ENCODE measurements around the gene FAM171A2. TPM values are rescaled to one million over a fixed set of nuclear protein-coding genes. Genes with fewer than 3 reads are reported as not detected.

FAM171A2 gene
- total RNA-seq, 3 donors from 2014 or later = 0.12 to 1.3 (median 0.31) TPM

- no peaks in the 10 kb centered on the region for H3K9me3 ChIP-seq
- TF ChIP-seq, protein P1, sequence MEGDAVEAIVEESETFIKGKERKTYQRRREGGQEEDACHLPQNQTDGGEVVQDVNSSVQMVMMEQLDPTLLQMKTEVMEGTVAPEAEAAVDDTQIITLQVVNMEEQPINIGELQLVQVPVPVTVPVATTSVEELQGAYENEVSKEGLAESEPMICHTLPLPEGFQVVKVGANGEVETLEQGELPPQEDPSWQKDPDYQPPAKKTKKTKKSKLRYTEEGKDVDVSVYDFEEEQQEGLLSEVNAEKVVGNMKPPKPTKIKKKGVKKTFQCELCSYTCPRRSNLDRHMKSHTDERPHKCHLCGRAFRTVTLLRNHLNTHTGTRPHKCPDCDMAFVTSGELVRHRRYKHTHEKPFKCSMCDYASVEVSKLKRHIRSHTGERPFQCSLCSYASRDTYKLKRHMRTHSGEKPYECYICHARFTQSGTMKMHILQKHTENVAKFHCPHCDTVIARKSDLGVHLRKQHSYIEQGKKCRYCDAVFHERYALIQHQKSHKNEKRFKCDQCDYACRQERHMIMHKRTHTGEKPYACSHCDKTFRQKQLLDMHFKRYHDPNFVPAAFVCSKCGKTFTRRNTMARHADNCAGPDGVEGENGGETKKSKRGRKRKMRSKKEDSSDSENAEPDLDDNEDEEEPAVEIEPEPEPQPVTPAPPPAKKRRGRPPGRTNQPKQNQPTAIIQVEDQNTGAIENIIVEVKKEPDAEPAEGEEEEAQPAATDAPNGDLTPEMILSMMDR (IDR thresholded peaks at IDR 0.05) = no peak
- no peak overlapping the region for H3K4me3 ChIP-seq
- peaks cover 15% of the 10 kb centered on the region for H3K4me1 ChIP-seq (ENCODE audit: low read depth)
- H3K36me3 ChIP-seq (ENCODE audit: low read depth) = no peaks in the 10 kb centered on the region
- DNase-seq = peak; percentile 76 to 83 (median 80)
- ATAC-seq = peak; percentile 93
- intact Hi-C loops (cut with DNase I, micrococcal nuclease) = no loop called here
These were observed 21.9 kb upstream of the FAM171A2 start for GRCh38 chr17:44385287-44386181.

- no peak overlapping the region for H3K4me3 ChIP-seq
- H3K4me1 ChIP-seq (ENCODE audit: low read depth) = peaks cover 15% of the 10 kb centered on the region
- TF ChIP-seq, protein P1 (IDR thresholded peaks at IDR 0.05) = no peak
- peak; percentile 9 for ATAC-seq
- DNase-seq = peak in 1 of 3 donors; percentile 8
- H3K9me3 ChIP-seq = no peaks in the 10 kb centered on the region
- intact Hi-C loops (cut with DNase I, micrococcal nuclease) = no loop called here
- H3K36me3 ChIP-seq (ENCODE audit: low read depth) = no peaks in the 10 kb centered on the region
These were observed 21.2 kb upstream of the FAM171A2 start for GRCh38 chr17:44384823-44385286.

DNA sequence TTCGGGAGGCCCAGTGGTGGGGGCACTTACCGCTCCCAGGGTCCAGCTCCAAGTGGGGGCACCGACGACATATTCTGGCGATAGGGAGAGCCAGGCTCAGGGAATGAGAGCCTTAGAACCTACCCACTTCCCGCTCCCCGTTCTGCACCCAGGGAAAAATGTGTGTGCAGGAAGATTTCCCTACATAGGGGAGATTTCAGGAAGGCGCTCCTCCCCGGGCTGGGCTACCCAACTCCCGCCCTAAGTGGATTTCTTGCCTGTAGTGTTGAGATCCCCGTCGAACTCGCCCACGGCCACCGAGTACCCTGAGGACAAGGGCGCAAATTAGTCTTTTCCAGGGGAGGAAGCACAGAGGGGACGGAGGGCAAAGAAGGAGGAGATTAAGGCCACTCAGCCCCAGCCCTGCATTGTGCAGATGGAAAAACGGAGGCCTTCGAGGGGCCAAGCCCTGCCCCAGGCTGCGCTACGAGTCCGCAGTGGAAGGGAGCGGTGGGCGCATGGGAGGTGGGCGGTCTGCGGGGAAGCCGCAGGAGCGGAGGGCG is 20.7 kb upstream of the FAM171A2 start:
- Histone ChIP-seq H3K36me3 (ENCODE audit: low read depth) (no peaks in the 10 kb centered on the region), H3K4me3 (no peak overlapping the region), H3K4me1 (ENCODE audit: low read depth) (peaks cover 15% of the 10 kb centered on the region), H3K9me3 (no peaks in the 10 kb centered on the region)
- intact Hi-C loops (cut with DNase I, micrococcal nuclease) = no loop called here
- ATAC-seq (no peak), DNase-seq (no peak)
- TF ChIP-seq, protein P1 (IDR thresholded peaks at IDR 0.05) = no peak

- H3K36me3 ChIP-seq (ENCODE audit: low read depth) = no peaks in the 10 kb centered on the region
- TF ChIP-seq, protein P1 (IDR thresholded peaks at IDR 0.05) = no peak
These were observed 20.2 kb upstream of the FAM171A2 start for GRCh38 chr17:44383861-44384260.

GRCh38 chr17:44383363-44383762 is 19.7 kb upstream of the FAM171A2 start:
- no peak for ATAC-seq
- H3K4me3 ChIP-seq = no peak overlapping the region
- H3K36me3 ChIP-seq (ENCODE audit: low read depth) = no peaks in the 10 kb centered on the region
- peaks cover 15% of the 10 kb centered on the region for H3K4me1 ChIP-seq (ENCODE audit: low read depth)
- TF ChIP-seq, protein P1 (IDR thresholded peaks at IDR 0.05) = no peak
- intact Hi-C loops (cut with DNase I, micrococcal nuclease) = no loop called here
- H3K9me3 ChIP-seq = no peaks in the 10 kb centered on the region
- DNase-seq = peak in 1 of 3 donors; percentile 17

More at GRCh38 chr17:44383861-44384260, 20.2 kb upstream of the FAM171A2 start:
- DNase-seq (no peak), ATAC-seq (no peak)
- Histone ChIP-seq H3K9me3 (no peaks in the 10 kb centered on the region), H3K4me1 (ENCODE audit: low read depth) (peaks cover 15% of the 10 kb centered on the region), H3K4me3 (no peak overlapping the region)
- intact Hi-C loops (cut with DNase I, micrococcal nuclease) = no loop called here

Measured in mucosa of descending colon (tissue), 3 donors.